ENCODE results near the gene LIN52.

- TF ChIP-seq CTCF (IDR thresholded peaks at IDR 0.05; ENCODE audit: low read depth, low read length) = no peak
- TF ChIP-seq EZH2phosphoT487 (IDR thresholded peaks at IDR 0.05; ENCODE audit: low read depth) = no peak
These were observed 3.8 kb upstream of the LIN52 start for GRCh38 chr14:74080820-74081460.

All from OCI-LY3 (cell line).